H9 (cell line): ENCODE results near the gene SYNJ1. TPM values are rescaled to one million over a fixed set of nuclear protein-coding genes. Genes with fewer than 3 reads are reported as not detected.
A peak's percentile ranks its signal among the peaks of the same experiment; 100 is the strongest.

Source experiments
- DNase-seq: peaks from one replicate; pipeline ENCODE4 v3.0.0-alpha.2; 2017
- H2AFZ ChIP-seq: one replicate; pipeline ENCODE4 v1.6.1; 2013; ENCODE audit warnings: mild to moderate bottlenecking, low read length, control low read depth, moderate library complexity
- H2AK5ac ChIP-seq: 2 replicates; pipeline ENCODE4 v1.6.1; 2013; ENCODE audit warnings: low read length, control low read depth, mixed read lengths; ENCODE audit not compliant: insufficient read length
- H2BK120ac ChIP-seq: one replicate; pipeline ENCODE4 v1.6.1; 2013; ENCODE audit warnings: low read depth, mild to moderate bottlenecking, low read length, control low read depth, inconsistent platforms; ENCODE audit not compliant: poor library complexity, severe bottlenecking
- H2BK12ac ChIP-seq: 2 replicates; pipeline ENCODE4 v1.6.1; 2013; ENCODE audit warnings: low read length, control low read depth, mixed read lengths, low read depth; ENCODE audit not compliant: insufficient read length
- H2BK15ac ChIP-seq: 2 replicates; pipeline ENCODE4 v1.6.1; 2013; ENCODE audit warnings: low read depth, low read length, control low read depth
- H2BK20ac ChIP-seq: one replicate; pipeline ENCODE4 v1.6.1; 2013; ENCODE audit warnings: low read depth, mild to moderate bottlenecking, low read length, control low read depth, inconsistent platforms; ENCODE audit not compliant: poor library complexity, severe bottlenecking
- H2BK5ac ChIP-seq: 2 replicates; pipeline ENCODE4 v1.6.1; 2013; ENCODE audit warnings: low read length, control low read depth, mixed read lengths; ENCODE audit not compliant: insufficient read length
- H3K14ac ChIP-seq: 2 replicates; pipeline ENCODE4 v1.6.1; 2013; ENCODE audit warnings: low read length, control low read depth; ENCODE audit not compliant: insufficient read depth
- H3K18ac ChIP-seq: 2 replicates; pipeline ENCODE4 v1.6.1; 2013; ENCODE audit warnings: low read depth, mild to moderate bottlenecking, mixed read lengths, low read length, control low read depth; ENCODE audit not compliant: insufficient read length
- H3K23ac ChIP-seq: 2 replicates; pipeline ENCODE4 v1.6.1; 2013; ENCODE audit warnings: low read length, control low read depth, mixed read lengths, low read depth; ENCODE audit not compliant: insufficient read length
- H3K23me2 ChIP-seq: 2 replicates; pipeline ENCODE4 v1.6.1; 2013; ENCODE audit warnings: low read depth, mild to moderate bottlenecking, mixed read lengths, low read length, control low read depth; ENCODE audit not compliant: insufficient read length, poor library complexity, severe bottlenecking
- H3K27ac ChIP-seq: 2 replicates; pipeline ENCODE4 v1.5.1; 2013; ENCODE audit warnings: low read length, control low read depth, mixed read lengths, low read depth; ENCODE audit not compliant: insufficient read length
- H3K27me3 ChIP-seq: 2 replicates; pipeline ENCODE4 v1.6.1; 2013; ENCODE audit warnings: low read length, control low read depth, inconsistent platforms; ENCODE audit not compliant: insufficient read depth
- H3K4ac ChIP-seq: 2 replicates; pipeline ENCODE4 v1.6.1; 2013; ENCODE audit warnings: low read depth, mild to moderate bottlenecking, control low read depth, inconsistent platforms, low read length, moderate library complexity
- H3K4me1 ChIP-seq: 2 replicates; pipeline ENCODE4 v1.6.1; 2013; ENCODE audit warnings: low read length, control low read depth, inconsistent platforms; ENCODE audit not compliant: insufficient read depth
- H3K4me2 ChIP-seq: 2 replicates; pipeline ENCODE4 v1.6.1; 2013; ENCODE audit warnings: low read length, control low read depth, mixed read lengths; ENCODE audit not compliant: insufficient read length, insufficient read depth
- H3K56ac ChIP-seq: 2 replicates; pipeline ENCODE4 v1.6.1; 2013; ENCODE audit warnings: low read depth, mild to moderate bottlenecking, mixed read lengths, low read length, control low read depth; ENCODE audit not compliant: insufficient read length
- H3K79me1 ChIP-seq: 2 replicates; pipeline ENCODE4 v1.6.1; 2013; ENCODE audit warnings: low read depth, mild to moderate bottlenecking, moderate library complexity, low read length, control low read depth, inconsistent platforms; ENCODE audit not compliant: insufficient read depth, poor library complexity, severe bottlenecking
- H3K79me2 ChIP-seq: 2 replicates; pipeline ENCODE4 v1.6.1; 2013; ENCODE audit warnings: low read length, control low read depth, inconsistent platforms; ENCODE audit not compliant: insufficient read depth
- H3K9ac ChIP-seq: 2 replicates; pipeline ENCODE4 v1.6.1; 2013; ENCODE audit warnings: low read length, control low read depth, mixed read lengths; ENCODE audit not compliant: insufficient read length; ENCODE audit errors: extremely low read depth
- H3K9me3 ChIP-seq: one replicate; pipeline ENCODE4 v1.6.1; 2013; ENCODE audit warnings: low read depth, low read length, inconsistent platforms; ENCODE audit not compliant: control insufficient read depth
- H3T11ph ChIP-seq: one replicate; pipeline ENCODE4 v1.6.1; 2013; ENCODE audit warnings: mild to moderate bottlenecking, low read length, control low read depth, inconsistent platforms
- H4K20me1 ChIP-seq: one replicate; pipeline ENCODE4 v1.6.1; 2013; ENCODE audit not compliant: control insufficient read depth, insufficient read length, insufficient read depth
- H4K5ac ChIP-seq: 2 replicates; pipeline ENCODE4 v1.6.1; 2013; ENCODE audit warnings: low read depth, mild to moderate bottlenecking, mixed read lengths, low read length, control low read depth; ENCODE audit not compliant: insufficient read length
- H4K8ac ChIP-seq: replicated peaks from 2 replicates; pipeline ENCODE4 v1.6.1; 2013; ENCODE audit warnings: low read length, control low read depth, mixed read lengths, low read depth; ENCODE audit not compliant: insufficient read length
- H4K91ac ChIP-seq: 2 replicates; pipeline ENCODE4 v1.6.1; 2013; ENCODE audit warnings: low read depth, mild to moderate bottlenecking, moderate library complexity, mixed read lengths, low read length, control low read depth; ENCODE audit not compliant: insufficient read length
- H3K27ac Mint-ChIP-seq, 3 experiments: 2 replicates in 2 of 3; 3 replicates in 1 of 3; pipeline ENCODE4 v1.8.0; 2020 to 2021; ENCODE audit warnings: mixed read lengths in 3 of 3, mild to moderate bottlenecking in 1 of 3, moderate library complexity in 1 of 3
- H3K27me3 Mint-ChIP-seq: 2 replicates; pipeline ENCODE4 v1.8.0; 2021; ENCODE audit warnings: low read depth, mild to moderate bottlenecking, moderate library complexity, mixed read lengths
- H3K36me3 Mint-ChIP-seq, 3 experiments: 2 replicates in 2 of 3; 3 replicates in 1 of 3; pipeline ENCODE4 v1.8.0; 2020 to 2021; ENCODE audit warnings: low read depth in 3 of 3, mixed read lengths in 3 of 3; ENCODE audit not compliant: insufficient read depth in 1 of 3
- H3K4me1 Mint-ChIP-seq, 2 experiments: 2 replicates each; pipeline ENCODE4 v1.8.0; 2020; ENCODE audit warnings: mixed read lengths in 2 of 2
- H3K4me3 Mint-ChIP-seq, 2 experiments: 2 replicates in 1 of 2; 3 replicates in 1 of 2; pipeline ENCODE4 v1.8.0; 2020 to 2021; ENCODE audit warnings: mild to moderate bottlenecking in 2 of 2, mixed read lengths in 2 of 2, moderate library complexity in 1 of 2
- H3K9me3 Mint-ChIP-seq, 2 experiments: 2 replicates in 1 of 2; 3 replicates in 1 of 2; pipeline ENCODE4 v1.8.0; 2020; ENCODE audit warnings: mild to moderate bottlenecking in 2 of 2, mixed read lengths in 2 of 2, moderate library complexity in 1 of 2
- WGBS: extraction: QIAGEN DNeasy Blood & Tissue Kit; methylation state at CpG from one replicate; pipeline ENCODE4 v1.1.7; 2013; ENCODE audit warnings: missing lambda C conversion rate, low lambda C conversion rate, mixed read lengths; ENCODE audit not compliant: insufficient read length; ENCODE audit errors: extremely low coverage; 5-methylcytosine and 5-hydroxymethylcytosine counted together
- total RNA-seq: library from RNA; stranded (reverse); gene quantifications from 2 replicates; pipeline ENCODE4 v1.2.1, GENCODE V29; 2021
- TF ChIP-seq, protein P1 (sequence below): fragments of 200-600 bp; sonication (generic); conservative IDR thresholded peaks from 3 replicates; pipeline ENCODE4 v1.8.0; 2021; ENCODE audit warnings: antibody characterized with exemption, mild to moderate bottlenecking

SYNJ1 gene
- total RNA-seq, 1 experiment from 2014 or later, result 7.1 TPM

- H3K27me3 Mint-ChIP-seq, result no peaks in the 10 kb centered on the region
- H2BK12ac ChIP-seq, result no peak overlapping the region
- H2BK20ac ChIP-seq, result no peak overlapping the region
- H3K4me1 ChIP-seq, result no peaks in the 10 kb centered on the region; the same call in 1 of the 2 replicates
- H3K18ac ChIP-seq, result no peak overlapping the region
- no peak overlapping the region for H3K27ac ChIP-seq
- no peak overlapping the region for H4K8ac ChIP-seq
- H3T11ph ChIP-seq, result no peak overlapping the region
- H4K20me1 ChIP-seq, result no peaks in the 10 kb centered on the region
- no peak overlapping the region for H2AFZ ChIP-seq
- peaks cover 19 to 21% of the 10 kb centered on the region in 2 experiments for H3K4me1 Mint-ChIP-seq
- no peaks in the 10 kb centered on the region for H3K23me2 ChIP-seq
- no peak overlapping the region for H3K4ac ChIP-seq
- DNase-seq, result no peak
- H3K79me1 ChIP-seq, result no peaks in the 10 kb centered on the region
- no peak overlapping the region for H3K4me2 ChIP-seq
- H2BK120ac ChIP-seq, result no peak overlapping the region
- H3K14ac ChIP-seq, result no peak overlapping the region
- 0 out of 7 replicates have a peak overlapping the region, but pooled peaks of 1 of the 3 experiments have one; percentile 5 for H3K27ac Mint-ChIP-seq
- H3K23ac ChIP-seq, result no peak overlapping the region
- peaks cover 0 to 3% (median 0%) of the 10 kb centered on the region in 3 experiments; a peak in 1 of 7 replicates for H3K36me3 Mint-ChIP-seq
- no peak overlapping the region for H3K9ac ChIP-seq
- H2BK15ac ChIP-seq, result no peak overlapping the region
- H2BK5ac ChIP-seq, result no peak overlapping the region
- no peak overlapping the region for H3K56ac ChIP-seq
- no peak overlapping the region for H3K4me3 Mint-ChIP-seq
- no peaks in the 10 kb centered on the region for H3K27me3 ChIP-seq
- TF ChIP-seq, protein P1, sequence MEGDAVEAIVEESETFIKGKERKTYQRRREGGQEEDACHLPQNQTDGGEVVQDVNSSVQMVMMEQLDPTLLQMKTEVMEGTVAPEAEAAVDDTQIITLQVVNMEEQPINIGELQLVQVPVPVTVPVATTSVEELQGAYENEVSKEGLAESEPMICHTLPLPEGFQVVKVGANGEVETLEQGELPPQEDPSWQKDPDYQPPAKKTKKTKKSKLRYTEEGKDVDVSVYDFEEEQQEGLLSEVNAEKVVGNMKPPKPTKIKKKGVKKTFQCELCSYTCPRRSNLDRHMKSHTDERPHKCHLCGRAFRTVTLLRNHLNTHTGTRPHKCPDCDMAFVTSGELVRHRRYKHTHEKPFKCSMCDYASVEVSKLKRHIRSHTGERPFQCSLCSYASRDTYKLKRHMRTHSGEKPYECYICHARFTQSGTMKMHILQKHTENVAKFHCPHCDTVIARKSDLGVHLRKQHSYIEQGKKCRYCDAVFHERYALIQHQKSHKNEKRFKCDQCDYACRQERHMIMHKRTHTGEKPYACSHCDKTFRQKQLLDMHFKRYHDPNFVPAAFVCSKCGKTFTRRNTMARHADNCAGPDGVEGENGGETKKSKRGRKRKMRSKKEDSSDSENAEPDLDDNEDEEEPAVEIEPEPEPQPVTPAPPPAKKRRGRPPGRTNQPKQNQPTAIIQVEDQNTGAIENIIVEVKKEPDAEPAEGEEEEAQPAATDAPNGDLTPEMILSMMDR, result no peak
- WGBS, result no CpG with 5 or more reads among the region's 4 CpGs
- H3K9me3 Mint-ChIP-seq, result no peaks in the 10 kb centered on the region
- no peak overlapping the region for H4K5ac ChIP-seq
- H3K9me3 ChIP-seq, result no peaks in the 10 kb centered on the region
- H4K91ac ChIP-seq, result no peak overlapping the region
- no peaks in the 10 kb centered on the region for H3K79me2 ChIP-seq
- H2AK5ac ChIP-seq, result no peak overlapping the region
These were observed 25.1 kb downstream of the SYNJ1 start for GRCh38 chr21:32702702-32703101.
